B cell (primary cell): ENCODE data around the gene RPL18. TPM values are rescaled to one million over a fixed set of nuclear protein-coding genes. Genes with fewer than 3 reads are reported as not detected.
"Not testable (repeated sequence)": the region's sequence is repeated elsewhere in the genome, so short reads cannot be mapped to it uniquely, and the experiment has no call there.

ENCODE experiments used
- ATAC-seq: fragments of 200-7000 bp; cut with Tn5 transposase; one replicate; pipeline ENCODE4 v1.10.0; 2021; ENCODE audit warnings: low read depth, mild to moderate bottlenecking, moderate number of reproducible peaks, moderate library complexity
- CTCF ChIA-PET: fragments of 350-600 bp; sonication (Branson Sonifier 250); formaldehyde crosslinking; loops from one replicate; lab custom pipeline; 2021; ENCODE audit warnings: antibody characterized with exemption, inconsistent platforms; lab: Charles Lee
- POLR2A ChIA-PET: fragments of 350-600 bp; sonication (Branson Sonifier 250); formaldehyde crosslinking; loops from one replicate; lab custom pipeline; 2021; ENCODE audit warnings: antibody characterized with exemption; lab: Charles Lee
- DNase-seq: peaks from one replicate; pipeline ENCODE4 v3.0.0; 2013
- H2AFZ ChIP-seq: 2 replicates; pipeline ENCODE4 v1.6.1; 2012; ENCODE audit warnings: mild to moderate bottlenecking, low read depth, low read length; ENCODE audit not compliant: insufficient read depth, poor library complexity, severe bottlenecking
- H3K27ac ChIP-seq, 2 donors: 1 replicate in 1 of 2; 2 replicates in 1 of 2; pipeline ENCODE4 v1.5.1; 2012 to 2013; ENCODE audit warnings: low read length in 2 of 2, mild to moderate bottlenecking in 2 of 2, moderate library complexity in 1 of 2
- H3K27me3 ChIP-seq, 4 experiments: fragments of 200-600 bp in 1 of 4; sonication (generic) in 1 of 4; replicated peaks in 1 of 4; 1 replicate in 2 of 4; 2 replicates in 2 of 4; pipeline versions ENCODE4 v1.6.1 to v1.7.0; 2013 to 2016; ENCODE audit warnings: low read length in 3 of 4, mild to moderate bottlenecking in 2 of 4, mixed read lengths in 1 of 4, moderate library complexity in 1 of 4; ENCODE audit not compliant: insufficient read depth in 4 of 4, control insufficient read depth in 3 of 4; ENCODE audit errors: control extremely low read depth in 1 of 4
- H3K36me3 ChIP-seq, 2 experiments: replicated peaks in 1 of 2; 1 replicate in 1 of 2; 2 replicates in 1 of 2; pipeline versions ENCODE4 v1.6.1 to v1.7.1; 2013; ENCODE audit warnings: low read length in 1 of 2; ENCODE audit not compliant: insufficient read depth in 2 of 2, control insufficient read depth in 1 of 2; ENCODE audit errors: control extremely low read depth in 1 of 2, extremely low read depth in 1 of 2
- H3K4me1 ChIP-seq, 2 donors: fragments of 200-600 bp in 1 of 2; sonication (generic) in 1 of 2; 1 replicate in 1 of 2; 2 replicates in 1 of 2; pipeline versions ENCODE4 v1.5.1 to v1.6.1; 2013 to 2017; ENCODE audit warnings: low read length in 2 of 2; ENCODE audit not compliant: control insufficient read depth in 2 of 2, insufficient read depth in 2 of 2
- H3K4me2 ChIP-seq: replicated peaks from 2 replicates; pipeline ENCODE3; 2012; ENCODE audit warnings: mild to moderate bottlenecking, low read depth, low read length; ENCODE audit not compliant: poor library complexity, severe bottlenecking
- H3K4me3 ChIP-seq, 5 experiments: fragments of 200-600 bp in 1 of 5; sonication (generic) in 1 of 5; 1 replicate in 3 of 5; 2 replicates in 2 of 5; pipeline versions ENCODE4 v1.5.1 to v1.7.0; 2011 to 2016; ENCODE audit warnings: low read length in 4 of 5, mild to moderate bottlenecking in 4 of 5, low read depth in 2 of 5, control low read depth in 1 of 5, moderate library complexity in 1 of 5; ENCODE audit not compliant: insufficient read depth in 1 of 5; ENCODE audit errors: control extremely low read depth in 1 of 5, extremely low read depth in 1 of 5
- H3K79me2 ChIP-seq: fragments of 200-600 bp; sonication (generic); one replicate; pipeline ENCODE4 v1.6.0; 2016; ENCODE audit warnings: low read length; ENCODE audit not compliant: control insufficient read depth, insufficient read depth
- H3K9ac ChIP-seq: fragments of 200-600 bp; sonication (generic); 2 replicates; pipeline ENCODE4 v1.6.1; 2017; ENCODE audit warnings: mild to moderate bottlenecking, low read length, moderate library complexity
- H3K9me3 ChIP-seq, 3 donors: one replicate each; pipeline versions ENCODE4 v1.6.1 to v1.7.1; 2013; ENCODE audit warnings: low read length in 2 of 3; ENCODE audit not compliant: control insufficient read depth in 2 of 3, insufficient read depth in 1 of 3; ENCODE audit errors: control extremely low read depth in 1 of 3
- H4K20me1 ChIP-seq: 2 replicates; pipeline ENCODE4 v1.6.0; 2012; ENCODE audit warnings: mild to moderate bottlenecking, low read length; ENCODE audit not compliant: insufficient read depth, control insufficient read depth, poor library complexity, severe bottlenecking
- H3K27ac Mint-ChIP-seq: one replicate; pipeline ENCODE4 v1.8.0; 2021; ENCODE audit warnings: mixed read lengths
- H3K27me3 Mint-ChIP-seq: one replicate; pipeline ENCODE4 v1.8.0; 2021; ENCODE audit warnings: mixed read lengths
- H3K4me1 Mint-ChIP-seq: one replicate; pipeline ENCODE4 v1.8.0; 2021; ENCODE audit warnings: mixed read lengths
- H3K4me3 Mint-ChIP-seq: one replicate; pipeline ENCODE4 v1.8.0; 2021; ENCODE audit warnings: mixed read lengths
- H3K9me3 Mint-ChIP-seq: one replicate; pipeline ENCODE4 v1.8.0; 2022; ENCODE audit warnings: mixed read lengths; ENCODE audit not compliant: insufficient read depth
- CTCF ChIP-seq: fragments of 200-600 bp; IDR thresholded peaks from one replicate; pipeline ENCODE4 v1.8.0; 2022; ENCODE audit warnings: antibody characterized with exemption, mild to moderate bottlenecking
- EZH2 ChIP-seq: IDR thresholded peaks from 2 replicates; pipeline ENCODE4 v1.6.1; 2012; ENCODE audit warnings: borderline replicate concordance, low read depth, mild to moderate bottlenecking, moderate library complexity, low read length; ENCODE audit not compliant: insufficient read depth, poor library complexity, severe bottlenecking
- WGBS: methylation state at CpG from one replicate; pipeline ENCODE4 v1.1.5; 2013; ENCODE audit warnings: missing lambda C conversion rate; ENCODE audit not compliant: insufficient coverage; 5-methylcytosine and 5-hydroxymethylcytosine counted together
- intact Hi-C: fragments of 100-400 bp; cut with micrococcal nuclease; formaldehyde crosslinking; loops from one replicate; pipeline ENCODE4 v1.10.0; 2022
- polyA plus RNA-seq: library from polyadenylated mRNA; depleted of rRNA; stranded (reverse); fragments of >200 nt; gene quantifications from 2 replicates; pipeline ENCODE4 v1.2.3, GENCODE V29; 2012
- total RNA-seq, 2 donors: library from RNA; stranded (reverse); fragments of 120-200 nt in 1 of 2; gene quantifications; 1 replicate in 1 of 2; 2 replicates in 1 of 2; pipeline versions ENCODE4 v1.2.3 to v1.2.4, GENCODE V29; 2013 to 2022

The RPL18 gene
- total and polyA plus RNA-seq, 2 donors (not counting 1 experiment from before 2014, with no cell fraction given), result 2,248 to 4,393 TPM

GRCh38 chr19:48578891-48579290 lies 40.1 kb downstream of the RPL18 start:
- ATAC-seq (no peak), DNase-seq (no peak)
- 40% methylated on average over 1 of the region's 3 CpGs for WGBS
- H3K4me3 Mint-ChIP-seq, result no peak overlapping the region
- Histone ChIP-seq H3K9me3 (peaks cover 0 to 1% (median 0%) of the 10 kb centered on the region in 3 donors), H3K36me3 (no peaks in the 10 kb centered on the region), H2AFZ (no peak overlapping the region), H3K4me3 (no peak overlapping the region), H3K4me2 (no peak overlapping the region), H3K27ac (no peak overlapping the region), H3K79me2 (no peaks in the 10 kb centered on the region), H3K4me1 (peaks cover 0 to under 1% of the 10 kb centered on the region in 2 donors), H3K27me3 (peaks cover 0 to 2% (median 0%) of the 10 kb centered on the region in 4 experiments), H4K20me1 (no peaks in the 10 kb centered on the region), H3K9ac (no peak overlapping the region)
- peaks cover 3% of the 10 kb centered on the region for H3K27me3 Mint-ChIP-seq
- POLR2A ChIA-PET, result no interaction called here
- CTCF ChIA-PET, result interaction anchor here (2.5 kb wide), 1 partner anchor 10 kb away, joined by 8 read pairs; no protein-coding TSS in a partner anchor
- H3K4me1 Mint-ChIP-seq, result peaks cover under 1% of the 10 kb centered on the region
- no peaks in the 10 kb centered on the region for H3K9me3 Mint-ChIP-seq
- TF ChIP-seq CTCF (no peak), EZH2 (no peak)
- no peak overlapping the region for H3K27ac Mint-ChIP-seq
- intact Hi-C loops, result no loop called here

- ATAC-seq, H3K4me1 Mint-ChIP-seq, H4K20me1 ChIP-seq, DNase-seq, H3K9me3 ChIP-seq, CTCF ChIA-PET, H3K27ac Mint-ChIP-seq, H3K36me3 ChIP-seq, H3K9me3 Mint-ChIP-seq, H3K27ac ChIP-seq, H3K4me2 ChIP-seq, H3K27me3 Mint-ChIP-seq, H3K27me3 ChIP-seq, H3K9ac ChIP-seq, intact Hi-C loops, H3K4me3 ChIP-seq, POLR2A ChIA-PET, H2AFZ ChIP-seq, H3K4me1 ChIP-seq, H3K79me2 ChIP-seq, H3K4me3 Mint-ChIP-seq: not testable (repeated sequence)
- 96% methylated on average over 6 of the region's 7 CpGs for WGBS
Measured at GRCh38 chr19:48577908-48578307, 41.1 kb downstream of the RPL18 start.
